ENCODE measurements around the gene TMEM131L. TPM values are rescaled to one million over a fixed set of nuclear protein-coding genes. Genes with fewer than 3 reads are reported as not detected.
"Not testable (repeated sequence)": the region's sequence is repeated elsewhere in the genome, so short reads cannot be mapped to it uniquely, and the experiment has no call there.

Gene TMEM131L
- polyA plus RNA-seq, 2 of the 4 experiments (the other 2 are of a cell fraction), result 3.4 to 5.0 TPM

DNA sequence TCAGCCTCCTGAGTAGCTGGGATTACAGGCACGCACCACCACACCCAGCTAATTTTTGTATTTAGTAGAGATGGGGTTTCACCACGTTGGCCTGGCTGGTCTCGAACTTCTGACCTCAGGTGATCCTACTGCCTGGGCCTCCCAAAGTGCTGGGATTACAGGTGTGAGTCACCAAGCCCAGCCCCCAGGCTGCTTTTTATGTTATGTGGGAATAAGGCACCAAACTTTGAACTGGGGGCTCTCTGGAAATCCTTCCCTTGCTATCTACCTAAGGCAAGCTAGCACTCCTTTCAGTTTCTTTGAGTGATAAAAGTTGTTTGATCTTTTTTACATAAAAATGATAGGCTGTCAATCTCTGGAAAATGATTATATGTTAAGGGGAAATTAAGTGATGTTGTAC lies 101.5 kb downstream of the TMEM131L start:
- H3K27ac ChIP-seq; FAIRE-seq; POLR2A ChIA-PET; ATAC-seq; H3K4me3 ChIP-seq; H3K9me3 ChIP-seq; H3K4me2 ChIP-seq; CTCF ChIA-PET; DNase-seq (ENCODE audit: low read depth in 1 of 2, low spot score in 1 of 2): not testable (repeated sequence)
- WGBS (ENCODE audit: missing lambda C conversion rate), result 76% methylated on average over 3 of the region's 3 CpGs
- peaks cover 13% of the 10 kb centered on the region; the same call in 2 of the 3 replicates for H3K4me1 ChIP-seq

DNA sequence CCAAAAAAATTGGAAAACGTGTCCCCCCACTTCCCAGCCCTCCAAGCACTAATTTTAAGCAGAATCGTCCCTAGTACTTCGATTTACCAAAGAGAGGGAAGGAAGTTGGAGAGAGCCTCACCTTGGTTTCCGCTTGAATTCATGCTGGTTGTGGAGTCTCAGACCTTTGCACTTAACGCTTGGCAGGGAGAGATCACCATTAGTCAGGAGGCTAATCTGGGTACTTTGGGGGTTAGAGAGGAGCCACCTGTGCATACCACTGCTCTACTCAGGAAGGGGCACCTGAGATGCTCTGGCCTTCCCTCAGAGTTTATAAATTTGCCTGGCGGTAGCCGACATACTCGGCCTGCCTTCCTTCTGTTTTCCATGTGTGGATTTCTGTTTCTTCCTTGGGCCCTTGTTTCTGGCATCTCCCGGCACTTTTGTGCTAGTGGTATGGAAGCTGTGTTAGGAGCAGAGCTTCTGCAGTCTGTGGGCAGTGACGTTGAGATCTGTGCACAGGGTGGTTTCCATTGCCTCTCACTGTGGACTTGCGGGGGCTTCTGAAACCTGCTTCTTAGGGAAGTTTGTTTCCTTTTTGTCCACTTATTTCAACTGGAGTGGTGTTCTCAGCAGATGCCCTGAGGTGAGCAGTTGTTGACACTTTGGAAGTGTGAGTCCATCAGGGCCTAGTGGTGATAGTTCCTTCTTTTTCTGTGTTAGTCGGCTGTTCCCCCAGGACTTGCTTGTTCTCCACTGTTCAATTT lies 104.2 kb downstream of the TMEM131L start:
- no peaks in the 10 kb centered on the region for H3K9me3 ChIP-seq
- FAIRE-seq, result no peak
- H3K4me3 ChIP-seq, result no peak overlapping the region
- WGBS (ENCODE audit: missing lambda C conversion rate), result 89% methylated on average over 12 of the region's 12 CpGs
- no peak for TF ChIP-seq HEYL (CRISPR knock-in tag; IDR thresholded peaks at IDR 0.05)
- TF ChIP-seq PHF8 (IDR thresholded peaks at IDR 0.05; ENCODE audit: borderline replicate concordance, low read depth), result no peak
- TF ChIP-seq NFE2L2 (conservative IDR thresholded peaks at IDR 0.05; ENCODE audit: low read length), result no peak
- no peak for TF ChIP-seq ZNF302 (CRISPR knock-in tag; IDR thresholded peaks at IDR 0.05)
- TF ChIP-seq, protein P1, sequence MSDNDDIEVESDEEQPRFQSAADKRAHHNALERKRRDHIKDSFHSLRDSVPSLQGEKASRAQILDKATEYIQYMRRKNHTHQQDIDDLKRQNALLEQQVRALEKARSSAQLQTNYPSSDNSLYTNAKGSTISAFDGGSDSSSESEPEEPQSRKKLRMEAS (IDR thresholded peaks at IDR 0.05), result no peak
- TF ChIP-seq POLR2AphosphoS2 (conservative IDR thresholded peaks at IDR 0.05; ENCODE audit: low read length), result no peak
- no peak for TF ChIP-seq EHMT2 (IDR thresholded peaks at IDR 0.05; ENCODE audit: low read depth)
- no peak for TF ChIP-seq HDAC2 (IDR thresholded peaks at IDR 0.05)
- no peak for TF ChIP-seq EHF (CRISPR knock-in tag; IDR thresholded peaks at IDR 0.05)
- no peak for TF ChIP-seq SREBF2 (IDR thresholded peaks at IDR 0.05)
- TF ChIP-seq FOSL2 (IDR thresholded peaks at IDR 0.05), result no peak
- no peak for TF ChIP-seq FOSL2 (CRISPR knock-in tag; IDR thresholded peaks at IDR 0.05)
- ChIA-PET CTCF (no interaction called here), POLR2A (interaction anchor here (0.7 to 1.7 kb wide), 2 partner anchors 104 kb away, joined by 3 to 4 read pairs; partner anchors contain the start of gene TMEM131L)
- no peak overlapping the region for H3K4me2 ChIP-seq
- no peak for DNase-seq (ENCODE audit: low read depth in 1 of 2, low spot score in 1 of 2)
- peaks cover 3% of the 10 kb centered on the region; the same call in 1 of the 3 replicates for H3K4me1 ChIP-seq
- no peak for ATAC-seq
- no peak overlapping the region for H3K27ac ChIP-seq

DNA sequence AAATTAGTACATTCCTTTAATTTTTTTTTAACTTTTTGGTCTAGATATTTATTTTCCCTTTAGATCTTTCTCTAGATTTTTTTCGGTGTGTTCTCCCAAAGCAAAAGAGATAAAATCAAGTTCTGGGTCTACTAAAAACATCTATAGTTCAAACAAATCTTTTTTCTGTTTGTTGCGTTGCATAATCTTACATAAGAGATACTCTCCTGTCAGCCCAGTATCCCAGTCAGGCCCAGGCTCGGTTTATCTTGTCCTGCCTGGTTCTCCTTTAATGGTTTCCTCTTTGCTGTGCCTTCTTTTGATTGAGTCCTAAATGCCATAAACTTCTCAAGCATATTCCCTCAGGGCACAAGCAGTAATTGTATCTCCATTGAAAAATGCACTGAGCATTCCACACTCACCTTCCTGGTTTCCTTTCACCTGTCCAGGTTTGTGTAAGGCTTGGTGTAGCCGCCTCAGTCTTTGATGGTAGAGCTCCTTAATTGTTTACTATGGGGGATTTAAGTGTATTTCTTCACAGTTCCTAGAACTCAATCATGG lies 104.9 kb downstream of the TMEM131L start:
- ATAC-seq (no peak), DNase-seq (ENCODE audit: low read depth in 1 of 2, low spot score in 1 of 2) (no peak), FAIRE-seq (no peak)
- POLR2A ChIA-PET, result interaction anchor here (1.7 kb wide), 1 partner anchor 105 kb away, joined by 4 read pairs; the partner anchor contains the start of gene TMEM131L
- no peak for TF ChIP-seq RAD21 (conservative IDR thresholded peaks at IDR 0.05 in 1 of 2, IDR thresholded peaks at IDR 0.05 in 1 of 2)
- TF ChIP-seq ATOH8 (CRISPR knock-in tag; IDR thresholded peaks at IDR 0.05; ENCODE audit: low read depth), result no peak
- TF ChIP-seq CBX2 (IDR thresholded peaks at IDR 0.05; ENCODE audit: borderline replicate concordance, low read depth), result no peak
- TF ChIP-seq HOXB13 (CRISPR knock-in tag; IDR thresholded peaks at IDR 0.05; ENCODE audit: low read depth), result no peak
- TF ChIP-seq EHMT2 (IDR thresholded peaks at IDR 0.05; ENCODE audit: low read depth), result no peak
- no peak for TF ChIP-seq EP300 (IDR thresholded peaks at IDR 0.05)
- TF ChIP-seq, protein P2, sequence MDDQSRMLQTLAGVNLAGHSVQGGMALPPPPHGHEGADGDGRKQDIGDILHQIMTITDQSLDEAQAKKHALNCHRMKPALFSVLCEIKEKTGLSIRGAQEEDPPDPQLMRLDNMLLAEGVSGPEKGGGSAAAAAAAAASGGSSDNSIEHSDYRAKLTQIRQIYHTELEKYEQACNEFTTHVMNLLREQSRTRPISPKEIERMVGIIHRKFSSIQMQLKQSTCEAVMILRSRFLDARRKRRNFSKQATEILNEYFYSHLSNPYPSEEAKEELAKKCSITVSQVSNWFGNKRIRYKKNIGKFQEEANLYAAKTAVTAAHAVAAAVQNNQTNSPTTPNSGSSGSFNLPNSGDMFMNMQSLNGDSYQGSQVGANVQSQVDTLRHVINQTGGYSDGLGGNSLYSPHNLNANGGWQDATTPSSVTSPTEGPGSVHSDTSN (IDR thresholded peaks at IDR 0.05), result no peak
- Histone ChIP-seq H3K27ac (no peak overlapping the region), H3K4me1 (0 out of 3 replicates have a peak, but pooled peaks cover 3% of the 10 kb centered on the region), H3K4me3 (no peak overlapping the region), H3K9me3 (no peaks in the 10 kb centered on the region), H3K4me2 (no peak overlapping the region)
- WGBS (ENCODE audit: missing lambda C conversion rate), result 82% methylated on average over 4 of the region's 4 CpGs
- CTCF ChIA-PET, result interaction anchor here (0.6 to 1.9 kb wide), 5 partner anchors 134 to 428 kb away, joined by 3 to 6 read pairs (median 3); no protein-coding TSS in a partner anchor

All from A549 (cell line).